Hematopoietic multipotent progenitor cell (in vitro differentiated cells): ENCODE results near the gene STX11. TPM values are rescaled to one million over a fixed set of nuclear protein-coding genes. Genes with fewer than 3 reads are reported as not detected.

ENCODE experiments used
- DNase-seq, 3 donors: peaks; one replicate each; pipeline ENCODE4 v3.0.0-alpha.2; 2011 to 2015; ENCODE audit warnings: low read depth in 2 of 3, low spot score in 2 of 3
- total RNA-seq: library from RNA; depleted of rRNA; stranded (reverse); fragments of >200 nt; gene quantifications from one replicate; pipeline ENCODE4 v1.2.3, GENCODE V29; 2012

Gene STX11
- total RNA-seq, 1 donor, result 32.3 TPM

- no peak for DNase-seq
These were observed 9.4 kb upstream of the STX11 start for GRCh38 chr6:144140867-144141266.

- no peak for DNase-seq
These were observed 8.8 kb upstream of the STX11 start for GRCh38 chr6:144141470-144141869.

- DNase-seq, result no peak
These were observed 7.2 kb upstream of the STX11 start for GRCh38 chr6:144143106-144143505.

GRCh38 chr6:144143878-144144277, 6.4 kb upstream of the STX11 start:
- no peak for DNase-seq

GRCh38 chr6:144144996-144145395, 5.3 kb upstream of the STX11 start:
- DNase-seq, result no peak

GRCh38 chr6:144145541-144145940, 4.8 kb upstream of the STX11 start:
- no peak for DNase-seq

- DNase-seq, result no peak
These were observed 1.4 kb upstream of the STX11 start for GRCh38 chr6:144148886-144149285.

- no peak for DNase-seq
These were observed 791 bp upstream of the STX11 start for GRCh38 chr6:144149558-144149893.

GRCh38 chr6:144150710-144151657, 667 bp downstream of the STX11 start:
- peak; percentile 42 to 71 (median 65) for DNase-seq

- no peak for DNase-seq
These were observed 2.1 kb downstream of the STX11 start for GRCh38 chr6:144152334-144152900.

- DNase-seq, result no peak
These were observed 2.9 kb downstream of the STX11 start for GRCh38 chr6:144153260-144153659.

GRCh38 chr6:144153971-144154370, 3.7 kb downstream of the STX11 start:
- no peak for DNase-seq

- no peak for DNase-seq
These were observed 5.2 kb downstream of the STX11 start for GRCh38 chr6:144155529-144155928.

- DNase-seq, result no peak
These were observed 6.0 kb downstream of the STX11 start for GRCh38 chr6:144156338-144156737.

- DNase-seq, result no peak
These were observed 6.7 kb downstream of the STX11 start for GRCh38 chr6:144156991-144157390.

- DNase-seq, result no peak
These were observed 7.8 kb downstream of the STX11 start for GRCh38 chr6:144158133-144158532.

GRCh38 chr6:144159223-144159622, 8.9 kb downstream of the STX11 start:
- no peak for DNase-seq

- DNase-seq, result no peak
These were observed 9.4 kb downstream of the STX11 start for GRCh38 chr6:144159742-144160141.

- DNase-seq, result no peak
These were observed 10.2 kb downstream of the STX11 start for GRCh38 chr6:144160431-144161005.

- DNase-seq, result no peak
These were observed 11.7 kb downstream of the STX11 start for GRCh38 chr6:144161975-144162374.

GRCh38 chr6:144162977-144163376, 12.7 kb downstream of the STX11 start:
- peak in 2 of 3 donors; percentile 16 to 49 for DNase-seq

- no peak for DNase-seq
These were observed 15.5 kb downstream of the STX11 start for GRCh38 chr6:144165784-144166183.
